HG03432 (cell line): ENCODE results near the gene SNX18.

Experiments
- ATAC-seq: cut with Tn5 transposase; IDR thresholded peaks from one replicate; pipeline ENCODE4 v1.9.1; 2021; ENCODE audit warnings: mild to moderate bottlenecking, moderate library complexity; ENCODE audit not compliant: unreplicated experiment

Gene SNX18

DNA sequence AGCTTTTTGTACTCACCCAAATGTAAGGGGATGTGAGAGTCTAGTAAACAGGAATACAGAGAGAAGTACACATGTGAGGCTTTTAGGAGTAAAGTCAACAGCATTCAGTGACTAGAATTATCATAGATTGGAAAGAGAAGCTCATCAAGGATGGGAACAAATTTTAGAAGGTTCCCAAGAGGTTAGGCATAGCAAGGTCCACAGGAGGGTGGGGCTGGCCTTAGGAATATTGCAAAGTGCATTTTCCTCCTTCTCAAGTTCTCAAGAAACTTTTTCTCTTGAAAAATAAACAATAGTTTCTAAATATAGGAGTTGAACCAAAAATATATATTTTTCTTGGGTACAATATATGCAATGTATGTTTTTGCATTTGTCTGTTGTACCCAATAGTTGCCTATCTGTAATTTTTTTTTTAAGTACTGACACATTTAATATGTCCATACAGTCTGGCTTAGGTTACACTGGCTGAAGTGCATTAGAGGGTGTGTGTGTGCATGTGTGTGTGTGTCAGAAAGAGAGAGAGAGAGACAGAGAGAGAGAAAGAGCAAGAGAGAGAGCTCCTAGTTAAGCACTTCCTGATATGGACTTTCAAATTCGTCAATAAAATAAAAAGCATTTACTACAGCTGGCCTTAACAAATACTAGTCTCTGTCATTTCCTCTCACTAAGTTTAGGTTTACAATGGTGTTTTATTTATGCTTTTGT lies 62.2 kb downstream of the SNX18 start:
- no peak for ATAC-seq

DNA sequence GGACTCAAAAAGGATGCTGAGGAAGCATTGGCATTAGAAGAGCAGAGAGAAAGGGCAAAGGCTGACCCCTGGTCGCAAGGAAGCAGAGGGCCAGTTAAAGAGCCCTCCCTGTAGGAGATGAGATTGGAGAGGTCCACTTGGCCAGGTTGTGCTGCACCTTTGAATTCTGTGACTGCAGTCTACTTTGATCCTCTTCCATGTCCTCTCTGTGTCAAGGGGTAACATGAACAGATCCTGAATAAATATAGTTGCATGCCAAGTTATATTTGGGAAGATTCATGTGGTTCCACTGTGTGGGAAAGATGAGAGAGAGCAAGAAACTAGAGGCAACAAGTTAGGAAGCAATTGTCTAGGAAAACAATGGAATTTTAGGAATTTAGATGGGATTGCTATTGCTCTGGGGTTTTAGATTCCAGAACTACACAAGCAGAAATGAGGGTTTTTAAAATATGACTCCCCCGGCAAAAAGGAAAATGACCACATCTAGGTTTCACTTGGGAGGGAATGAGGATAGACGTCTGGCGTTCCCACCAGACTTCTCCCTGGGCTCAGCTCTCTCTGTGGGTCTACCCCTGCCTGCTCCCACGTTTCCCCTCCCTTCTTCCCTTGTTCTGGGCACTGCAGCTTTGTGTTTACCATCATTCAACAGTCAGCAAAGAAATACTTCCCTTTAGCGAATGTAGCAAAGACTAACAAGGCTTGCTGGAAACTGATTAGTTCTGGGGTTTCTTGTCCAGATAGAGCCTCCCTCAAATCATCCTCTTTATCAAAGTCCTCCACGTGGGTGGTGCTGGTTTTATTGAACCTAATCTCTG lies 63.6 kb downstream of the SNX18 start:
- ATAC-seq = no peak

DNA sequence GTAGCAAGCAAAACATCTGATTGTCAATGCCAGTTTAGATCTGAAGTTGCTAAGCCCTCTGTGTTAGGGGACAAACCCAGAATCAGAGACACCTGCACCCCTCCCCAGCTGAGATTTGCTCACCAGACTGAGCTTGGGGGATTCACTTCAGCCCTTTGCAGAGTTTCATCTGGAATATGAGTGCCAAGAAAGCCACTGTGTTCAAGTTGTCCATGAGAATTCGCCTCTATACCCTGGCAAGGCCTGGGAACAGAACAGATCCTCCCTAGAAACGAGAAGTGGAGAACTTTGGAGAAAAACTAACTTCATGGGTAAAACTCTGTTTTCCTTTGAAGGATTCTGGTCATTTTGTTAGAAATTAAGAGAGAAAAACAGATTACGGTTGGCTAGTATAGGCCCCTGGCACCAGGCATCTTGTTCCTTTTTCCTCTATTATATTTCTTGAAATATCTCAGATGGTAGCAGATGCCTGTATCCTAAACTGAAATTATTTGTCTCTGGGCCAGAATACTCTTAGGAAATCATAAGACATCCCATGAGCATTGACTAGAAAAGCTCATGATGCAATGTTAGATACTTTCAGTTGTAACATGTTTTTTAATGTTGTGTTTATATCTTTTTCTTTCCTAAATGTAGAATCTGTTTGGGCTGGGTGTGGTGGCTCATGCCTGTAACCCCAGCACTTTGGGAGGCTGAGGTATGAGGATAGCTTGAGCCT lies 64.4 kb downstream of the SNX18 start:
- no peak for ATAC-seq

DNA sequence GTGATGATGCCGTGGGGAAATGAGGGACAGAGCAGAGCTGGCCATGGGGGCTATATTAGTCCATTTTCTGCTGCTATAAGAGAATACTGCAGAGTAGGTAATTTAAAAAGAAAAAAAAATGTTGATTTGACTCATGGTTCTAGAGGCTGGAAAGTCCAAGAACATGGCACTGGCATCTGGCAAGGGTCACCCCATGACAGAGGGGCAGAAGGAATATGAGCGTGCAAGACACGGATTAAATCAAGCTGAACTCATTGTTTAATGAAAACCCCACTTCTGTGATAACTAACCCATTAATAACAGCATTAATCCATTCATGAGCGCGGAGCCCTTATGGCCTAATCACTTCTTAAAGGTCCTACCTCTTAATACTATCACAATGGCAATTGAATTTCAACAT lies 68.8 kb downstream of the SNX18 start:
- ATAC-seq = no peak

DNA sequence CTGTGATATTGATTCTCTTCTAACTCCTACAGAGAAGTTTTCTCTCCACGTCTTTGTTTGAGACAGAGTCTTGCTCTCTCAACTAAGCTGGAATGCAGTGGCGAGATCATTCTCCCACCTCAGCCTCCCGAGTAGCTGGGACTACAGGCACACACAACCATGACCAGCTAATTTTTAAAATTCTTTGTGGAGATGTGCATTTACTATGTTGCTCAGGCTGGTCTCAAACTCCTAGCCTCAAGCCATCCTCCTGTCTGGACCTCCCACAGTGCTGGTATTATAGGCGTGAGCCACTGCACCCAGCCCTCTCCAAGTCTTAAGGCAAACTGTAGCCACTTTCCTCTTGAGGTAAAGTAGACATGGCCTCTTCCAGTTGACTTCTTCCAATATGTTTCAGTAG lies 72.2 kb downstream of the SNX18 start:
- ATAC-seq = no peak

DNA sequence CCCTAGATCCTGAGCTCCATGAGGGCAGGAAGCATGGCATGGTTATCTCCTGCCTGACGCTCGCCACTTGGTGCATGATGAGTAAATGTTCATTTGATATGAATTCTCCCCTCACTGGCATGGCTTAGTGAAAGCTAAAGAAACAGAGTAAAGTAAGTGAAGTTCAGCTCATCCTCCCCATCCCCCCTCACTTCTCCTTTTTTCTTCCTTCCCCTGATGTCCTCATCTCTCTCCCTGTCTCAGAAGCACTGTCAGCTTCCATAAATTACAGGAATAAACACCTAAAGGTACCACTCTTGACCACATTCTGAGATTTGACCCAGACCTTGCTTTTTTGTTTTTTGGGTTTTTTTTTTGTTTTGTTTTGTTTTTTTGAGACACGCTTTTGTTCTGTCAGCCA lies 73.3 kb downstream of the SNX18 start:
- ATAC-seq = no peak

DNA sequence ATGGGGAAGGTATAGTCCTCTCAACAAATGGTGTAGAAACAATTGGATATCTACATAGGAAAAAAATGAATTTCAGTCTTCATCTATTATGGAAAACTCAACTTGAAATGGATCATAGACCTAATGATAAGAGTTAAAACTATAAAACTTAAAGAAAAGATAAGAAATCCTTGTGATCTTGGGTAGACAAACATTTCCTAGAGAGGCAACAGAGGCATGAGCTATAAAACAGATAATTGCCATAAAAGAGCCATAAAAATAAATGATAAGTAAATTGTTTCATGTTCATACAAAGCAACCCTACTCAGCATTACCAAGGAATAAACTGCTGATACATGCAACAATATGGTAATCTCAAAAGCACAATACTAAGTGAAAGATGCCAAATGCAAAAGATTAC lies 76.2 kb downstream of the SNX18 start:
- ATAC-seq = no peak

DNA sequence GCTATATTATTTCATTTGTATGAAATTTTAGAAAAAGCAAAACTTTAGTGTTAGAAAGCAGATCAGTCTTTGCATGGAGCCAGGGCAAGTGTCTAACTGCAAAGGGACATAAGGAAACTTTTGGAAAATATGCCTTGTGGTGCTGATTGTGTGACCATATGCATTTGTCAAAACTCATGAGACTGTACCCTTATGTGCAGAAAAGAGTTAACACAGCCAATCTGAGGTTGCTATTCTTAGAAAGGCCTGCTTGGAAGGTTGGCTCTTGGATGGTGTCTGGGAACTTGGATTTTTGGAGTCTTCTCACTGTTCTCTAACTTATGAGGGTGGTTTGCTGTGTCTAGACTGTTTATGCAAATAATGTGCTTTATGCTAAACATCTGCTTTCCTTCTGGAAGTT lies 76.6 kb downstream of the SNX18 start:
- ATAC-seq = no peak

DNA sequence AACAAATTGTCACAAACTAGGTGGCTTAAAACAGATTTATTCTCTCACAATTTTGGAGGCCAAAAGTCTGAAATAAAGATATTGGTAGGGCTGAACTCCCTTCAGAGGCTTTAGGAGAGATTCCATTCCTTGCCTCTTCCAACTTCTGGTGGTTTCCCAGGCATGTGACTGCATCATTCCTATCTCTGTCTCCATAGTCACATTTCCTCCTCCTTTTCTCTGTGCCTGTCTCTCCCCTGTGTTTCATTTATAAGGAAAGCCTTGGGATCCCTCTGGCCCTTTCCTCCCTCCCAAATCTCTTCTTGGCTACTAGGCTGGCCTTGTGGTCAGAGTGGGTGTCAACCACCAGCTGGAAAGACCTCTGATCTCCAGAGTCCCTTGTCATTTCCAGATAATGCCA lies 78.2 kb downstream of the SNX18 start:
- ATAC-seq = no peak
